HG03565 (cell line): Measurements from ENCODE around the gene FABP7.

Source experiments
- ATAC-seq: cut with Tn5 transposase; IDR thresholded peaks from one replicate; pipeline ENCODE4 v1.9.1; 2021; ENCODE audit warnings: mild to moderate bottlenecking, moderate library complexity; ENCODE audit not compliant: unreplicated experiment

Gene FABP7

GRCh38 chr6:122755901-122756300 lies 23.6 kb upstream of the FABP7 start:
- no peak for ATAC-seq

DNA sequence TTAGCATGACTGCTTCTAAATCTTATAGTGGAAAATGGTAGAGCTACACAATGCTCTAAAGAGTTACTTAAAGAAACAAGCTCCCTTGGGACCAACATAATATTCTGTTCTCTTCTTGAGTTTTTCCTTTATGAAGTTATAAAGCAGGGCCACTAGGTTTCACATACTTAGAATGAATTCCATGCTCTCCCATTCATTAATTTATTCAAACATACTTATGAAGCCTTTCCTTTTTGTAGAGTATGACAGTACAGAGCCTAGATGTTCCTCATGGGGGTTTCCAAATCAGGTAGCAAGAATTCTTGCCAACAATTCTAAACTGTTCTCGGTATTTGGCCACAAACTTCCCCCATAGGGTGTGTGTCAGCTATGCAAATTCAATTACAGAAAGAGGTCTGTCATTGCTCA lies 20.6 kb upstream of the FABP7 start:
- ATAC-seq: peak; percentile 99

DNA sequence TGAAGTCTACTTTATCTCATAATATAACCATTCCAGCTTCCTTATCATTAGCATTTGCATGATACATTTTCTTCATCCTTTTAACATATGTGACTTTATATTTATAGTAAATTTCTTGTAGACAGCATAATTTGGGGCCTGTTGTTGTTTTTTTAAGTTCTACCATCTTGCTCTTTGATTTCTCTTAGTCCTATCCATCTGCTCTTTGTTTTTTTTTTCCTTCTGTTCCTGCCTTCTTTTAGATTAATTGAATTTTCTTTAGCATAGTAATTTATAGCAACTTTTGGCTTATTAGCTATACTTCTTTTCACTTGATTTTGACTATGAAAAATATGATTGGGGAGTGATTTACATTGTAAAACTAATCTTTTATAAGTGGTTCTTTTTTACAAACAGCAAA lies 19.2 kb upstream of the FABP7 start:
- no peak for ATAC-seq

DNA sequence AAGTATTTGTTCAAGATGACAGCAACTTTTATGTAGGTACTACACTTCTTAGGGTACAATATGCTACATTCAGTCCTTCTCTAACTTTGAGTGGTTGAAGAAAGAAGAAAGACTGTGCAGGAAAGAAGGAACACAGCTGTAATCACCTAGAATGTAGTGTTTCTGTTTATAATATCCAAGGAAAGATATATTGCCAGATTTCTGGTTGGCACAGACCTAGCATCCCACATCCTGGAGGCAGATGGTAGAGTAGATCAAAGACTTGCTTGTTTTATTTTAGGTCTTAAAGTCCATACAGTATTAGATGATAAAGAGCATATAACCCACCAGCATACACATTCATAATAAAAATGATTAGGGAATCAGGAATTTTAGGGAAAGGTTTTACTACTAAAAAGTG lies 13.3 kb upstream of the FABP7 start:
- ATAC-seq: no peak

DNA sequence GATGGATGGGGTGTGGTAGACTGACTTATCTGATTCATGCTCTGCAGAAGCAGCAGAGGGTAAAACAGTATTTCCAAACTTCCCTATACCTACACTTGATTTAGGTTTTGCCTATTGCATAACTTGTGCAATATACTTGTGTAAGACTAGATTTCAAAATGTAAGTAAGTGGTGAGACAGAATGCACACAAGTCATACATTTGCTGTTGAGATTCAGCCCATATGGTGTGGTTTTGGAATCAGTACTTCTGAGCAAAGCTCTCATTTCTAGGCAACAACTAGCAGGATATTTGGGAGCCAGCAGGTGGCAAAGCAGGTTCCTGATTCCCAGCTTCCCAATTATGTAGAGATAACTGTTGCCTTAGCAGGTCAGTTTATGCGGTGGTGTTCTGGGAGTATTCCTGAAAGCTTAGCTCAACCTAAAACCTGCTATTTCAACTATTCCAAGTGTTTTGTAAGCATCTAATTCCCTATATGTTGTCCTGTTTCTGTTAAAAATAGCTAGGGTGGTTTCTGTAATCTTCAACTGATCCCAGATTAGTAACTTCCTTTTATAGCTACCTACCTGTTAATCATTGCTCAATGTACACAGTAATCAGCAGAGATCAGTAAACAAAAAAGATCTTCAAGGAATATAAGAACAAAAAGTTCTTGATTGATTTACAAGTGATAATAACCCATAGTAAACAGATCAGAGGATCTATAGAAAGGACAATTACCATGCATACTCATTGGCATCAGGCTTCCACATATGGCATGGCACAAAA lies 8.5 kb upstream of the FABP7 start:
- no peak for ATAC-seq

GRCh38 chr6:122772724-122773415 lies 6.6 kb upstream of the FABP7 start:
- ATAC-seq: no peak

DNA sequence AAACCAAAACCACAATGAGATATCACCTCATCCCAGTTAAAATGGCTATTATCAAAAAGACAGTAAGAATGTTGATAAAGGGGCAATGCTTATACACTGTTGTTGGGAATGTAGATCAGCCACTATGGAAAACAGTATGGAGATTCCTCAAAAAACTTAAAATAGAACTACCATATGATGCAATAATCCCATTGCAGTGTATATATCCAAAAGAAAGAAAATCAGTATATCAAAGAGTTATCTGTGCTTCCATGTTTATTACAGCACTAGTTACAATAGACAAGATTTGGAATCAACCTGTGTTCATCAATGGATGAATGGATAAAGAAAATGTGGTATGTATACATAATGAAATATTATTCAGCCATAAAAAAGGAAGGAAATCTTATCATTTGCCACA lies 3.5 kb upstream of the FABP7 start:
- no peak for ATAC-seq

GRCh38 chr6:122778302-122778701 lies 1.2 kb upstream of the FABP7 start:
- no peak for ATAC-seq

GRCh38 chr6:122778985-122779661 lies 393 bp upstream of the FABP7 start:
- ATAC-seq: no peak

- no peak for ATAC-seq
These were observed 598 bp downstream of the FABP7 start for GRCh38 chr6:122780114-122780513.

GRCh38 chr6:122781716-122782115 lies 2.2 kb downstream of the FABP7 start:
- ATAC-seq: no peak

DNA sequence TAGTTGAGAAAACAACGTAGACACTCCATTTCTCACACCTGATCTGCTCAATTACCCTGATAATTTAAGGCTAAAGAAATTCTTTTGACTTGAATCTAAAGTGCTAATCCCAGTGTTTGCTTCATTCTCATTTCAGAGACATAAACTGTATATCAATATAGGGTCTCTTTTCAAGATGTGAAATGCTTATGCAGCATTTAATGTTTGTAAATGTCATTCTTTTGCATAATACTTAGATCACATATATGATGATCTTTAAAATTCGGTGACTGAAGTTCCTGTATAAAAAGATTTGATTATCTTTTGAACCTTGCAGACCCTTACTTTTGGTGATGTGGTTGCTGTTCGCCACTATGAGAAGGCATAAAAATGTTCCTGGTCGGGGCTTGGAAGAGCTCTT lies 3.9 kb downstream of the FABP7 start:
- no peak for ATAC-seq

GRCh38 chr6:122785891-122786290 lies 6.4 kb downstream of the FABP7 start:
- no peak for ATAC-seq

DNA sequence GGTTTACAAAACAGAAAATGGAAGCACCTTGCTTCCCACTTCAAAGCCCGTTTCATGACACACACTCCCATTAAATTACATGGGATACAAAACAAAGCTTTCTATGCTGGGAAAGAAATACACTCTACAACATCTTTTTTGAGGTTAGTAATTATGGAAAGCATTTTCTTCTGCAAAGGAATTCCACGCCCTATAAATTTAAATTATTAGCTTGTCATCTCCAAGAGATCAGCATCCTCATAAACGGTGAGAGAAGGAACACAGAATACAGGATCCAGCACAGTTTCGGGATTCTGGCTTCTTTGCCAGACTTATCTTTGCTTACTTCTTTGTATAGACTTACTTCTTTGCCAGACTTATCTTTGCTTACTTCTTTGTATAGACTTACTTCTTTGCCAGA lies 8.2 kb downstream of the FABP7 start:
- no peak for ATAC-seq

GRCh38 chr6:122788208-122788607 lies 8.7 kb downstream of the FABP7 start:
- no peak for ATAC-seq

DNA sequence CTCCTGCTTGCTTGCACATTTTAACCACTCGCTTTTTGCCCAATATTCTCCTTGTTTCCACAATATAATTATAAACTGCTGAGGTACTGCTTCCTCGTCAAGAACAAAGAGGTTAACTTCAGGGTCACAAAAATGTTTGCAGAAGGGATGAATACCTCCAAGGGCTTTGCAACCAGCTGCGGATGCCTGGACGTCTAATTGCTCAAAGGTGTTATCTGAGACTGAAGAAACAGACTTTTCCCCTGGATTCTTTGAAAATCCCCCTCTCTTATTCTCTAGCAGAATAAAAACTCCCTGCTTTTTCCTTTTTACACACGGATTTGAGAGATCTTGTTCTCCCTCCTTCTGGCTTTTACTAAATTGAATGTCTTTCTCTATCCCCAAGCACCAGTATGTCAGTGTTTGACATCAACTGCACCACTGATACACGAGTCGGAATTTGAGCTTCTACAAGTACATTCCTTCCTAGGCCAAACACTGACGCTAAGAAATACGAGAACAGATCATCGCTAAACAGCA lies 9.2 kb downstream of the FABP7 start:
- ATAC-seq: no peak

GRCh38 chr6:122789182-122790027 lies 9.9 kb downstream of the FABP7 start, which contains the start of gene SMPDL3A:
Gene SMPDL3A, plus strand, starts transcription at chr6:122789258. Its CDS starts 89 bp downstream, at chr6:122789347.
- peak; percentile 42 for ATAC-seq

GRCh38 chr6:122790028-122790422 lies 10.5 kb downstream of the FABP7 start:
- ATAC-seq: no peak

DNA sequence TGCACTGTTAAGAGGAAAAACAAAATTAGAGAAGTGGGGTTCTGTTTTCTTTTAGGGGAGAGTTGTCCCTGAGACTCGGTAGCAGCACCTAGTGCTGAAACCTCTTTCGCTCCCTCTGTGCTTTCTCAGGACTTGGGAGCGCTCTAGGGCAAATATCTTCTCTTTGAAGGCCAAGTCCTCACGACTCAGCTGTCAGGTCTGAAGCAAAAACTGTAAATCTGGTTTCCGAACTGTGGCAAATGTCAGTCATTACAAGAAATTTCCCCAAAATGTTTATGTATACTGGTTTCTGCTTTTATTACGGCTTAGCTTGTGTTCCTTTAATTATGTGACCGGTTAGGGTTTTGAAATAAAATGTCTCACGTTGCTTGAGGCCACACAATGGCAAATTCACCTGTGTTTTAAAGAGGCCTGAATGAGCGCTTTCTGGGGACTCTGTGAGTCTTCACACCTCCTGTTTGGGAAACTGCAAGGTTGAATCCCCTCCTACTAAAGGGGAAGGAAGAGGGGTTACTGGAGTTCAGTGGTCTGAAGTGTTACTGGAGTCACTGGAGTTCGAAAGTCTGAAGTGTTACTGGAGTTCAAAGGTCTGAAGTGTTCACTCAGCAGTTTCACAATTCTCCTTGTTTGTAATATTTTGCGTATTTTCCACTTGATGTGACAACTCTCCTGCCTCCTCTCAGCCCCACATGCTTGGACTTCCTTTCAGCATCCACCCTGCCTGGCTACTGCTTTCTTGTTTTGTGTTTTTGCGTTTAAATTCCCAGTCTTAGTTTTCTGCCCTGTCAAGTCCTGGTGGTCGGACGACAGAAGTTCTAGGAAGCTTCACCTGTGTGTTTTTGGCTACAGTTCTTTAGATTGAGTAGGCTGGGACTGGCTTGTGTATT lies 11.2 kb downstream of the FABP7 start:
- ATAC-seq: no peak

DNA sequence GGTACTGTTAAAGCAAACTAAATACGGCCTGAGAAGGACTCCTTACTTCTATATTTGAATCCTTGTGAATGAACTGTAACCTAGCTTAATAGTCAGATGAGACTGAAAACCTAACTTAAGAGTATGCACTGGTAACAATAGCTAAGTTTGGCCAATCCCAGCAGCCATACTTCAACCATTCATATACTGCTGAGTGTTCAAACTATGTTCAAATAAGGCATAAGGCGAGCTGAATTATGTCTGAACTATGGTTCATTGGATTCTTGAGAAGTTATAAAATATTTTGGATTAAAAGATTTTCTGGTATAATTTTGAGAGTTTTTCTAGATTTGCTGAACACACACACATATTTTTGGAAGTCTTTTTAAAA lies 11.8 kb downstream of the FABP7 start:
- no peak for ATAC-seq
